ENCODE data around the gene PNPLA3.

Gene PNPLA3

GRCh38 chr22:43994006-43994405, 70.4 kb downstream of the PNPLA3 start:
- DNase-seq (ENCODE audit: low read depth): no peak

- DNase-seq (ENCODE audit: low read depth): no peak
Measured at GRCh38 chr22:43994416-43994815, 70.8 kb downstream of the PNPLA3 start.

DNA sequence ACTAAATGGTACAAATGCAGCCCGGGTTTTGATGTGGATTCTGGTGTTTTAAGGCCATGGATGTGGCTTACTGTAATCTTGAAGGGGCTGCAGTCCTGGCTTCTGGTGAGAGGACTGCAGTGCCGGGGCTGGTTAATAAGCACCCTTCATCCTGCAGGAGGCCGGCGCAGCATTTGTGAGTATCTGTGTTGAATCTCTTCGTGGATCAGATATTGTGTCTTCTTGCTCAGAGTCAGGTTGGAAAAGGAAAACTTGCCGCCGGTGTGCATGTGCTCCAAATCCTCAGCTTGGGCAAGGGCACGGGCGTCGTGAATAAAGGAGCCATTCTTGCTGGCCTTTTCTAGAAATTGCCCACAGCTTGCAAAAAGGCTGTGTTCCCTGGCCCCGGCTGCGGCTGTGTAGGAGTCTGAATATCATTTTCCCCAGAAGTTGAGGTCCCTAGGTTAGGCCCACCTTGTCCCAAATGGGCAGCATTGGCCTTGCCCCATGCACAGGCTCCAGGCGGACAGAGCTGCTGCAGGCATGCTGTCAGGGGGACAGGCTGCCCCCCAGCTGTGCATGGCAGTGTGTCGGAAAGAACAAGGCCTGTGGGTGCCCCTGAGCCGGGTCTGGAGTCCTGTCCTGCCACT, 71.6 kb downstream of the PNPLA3 start:
- no peak for DNase-seq (ENCODE audit: low read depth)

- DNase-seq (ENCODE audit: low read depth): no peak
Measured at GRCh38 chr22:43995798-43996169, 72.2 kb downstream of the PNPLA3 start.

DNA sequence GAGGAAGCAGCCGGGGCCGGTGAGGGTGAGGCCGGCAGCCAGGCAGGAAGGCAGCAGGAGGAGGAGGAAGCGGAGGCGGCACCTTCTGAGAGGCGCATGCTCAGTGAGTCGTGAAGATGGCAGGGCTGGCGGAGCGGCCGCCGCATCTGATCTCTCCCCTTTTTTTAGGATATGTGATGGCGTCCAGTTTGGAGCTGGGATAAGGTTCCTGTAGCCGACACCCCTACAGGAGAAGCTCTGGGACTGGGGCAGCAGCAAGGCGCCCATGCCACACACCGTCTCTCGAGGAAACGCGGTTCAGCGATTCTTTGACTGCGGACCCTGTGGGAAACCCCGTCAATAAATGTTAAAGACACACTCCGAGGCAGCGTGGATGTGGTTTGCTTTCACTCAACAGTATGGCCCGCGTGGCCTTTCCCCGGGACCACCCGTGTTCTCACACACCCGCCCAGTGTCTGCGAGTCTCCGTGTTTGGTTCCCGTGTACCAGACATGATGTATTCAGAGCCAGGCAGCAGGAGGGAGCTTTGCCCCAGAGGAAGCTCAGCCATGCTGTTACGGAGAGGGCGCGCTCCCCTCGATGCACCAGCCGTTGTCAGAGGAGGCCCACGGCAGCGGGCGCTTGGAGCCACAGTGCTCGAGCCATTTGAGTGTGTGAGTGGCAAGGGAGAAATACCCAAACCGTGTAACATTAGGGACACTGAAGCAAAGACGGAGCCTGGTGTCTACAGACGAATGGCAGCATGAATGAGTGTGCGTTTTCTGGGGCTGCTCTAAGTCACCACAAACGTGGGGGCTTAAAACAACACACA, 72.8 kb downstream of the PNPLA3 start:
- DNase-seq (ENCODE audit: low read depth): no peak

DNA sequence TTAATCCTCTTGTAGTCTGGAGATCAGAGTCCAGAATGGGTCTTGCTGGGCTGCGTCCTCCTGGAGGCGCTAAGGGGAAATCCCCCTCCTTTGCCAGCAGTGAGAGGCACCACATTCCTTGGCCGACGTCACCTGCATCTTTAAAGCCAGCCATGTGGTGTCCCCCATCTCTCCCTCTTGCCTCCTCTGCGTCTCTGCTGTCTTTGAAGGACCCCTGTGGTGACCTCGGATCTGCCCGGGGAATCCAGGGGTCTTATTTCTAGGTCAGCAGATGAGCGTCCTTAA, 73.3 kb downstream of the PNPLA3 start:
- DNase-seq (ENCODE audit: low read depth): no peak

Measured in CMK (cell line).